Body of pancreas (tissue), 4 donors: Measurements from ENCODE around the gene ENTHD1.

Source experiments
- POLR2A ChIP-seq, 3 donors: fragments of 450-650 bp; IDR thresholded peaks; one replicate each; pipeline ENCODE4 v1.6.1; 2016; ENCODE audit warnings: antibody characterized with exemption in 3 of 3, mild to moderate bottlenecking in 2 of 3
- TF ChIP-seq, protein P1 (sequence below), 7 experiments: fragments of 450-650 bp in 4 of 7; fragments of 200-600 bp in 3 of 7; sonication (generic) in 3 of 7; IDR thresholded peaks; one replicate each; pipeline ENCODE4 v1.5.1; 2016 to 2019; ENCODE audit warnings: antibody characterized with exemption in 7 of 7

DNA sequence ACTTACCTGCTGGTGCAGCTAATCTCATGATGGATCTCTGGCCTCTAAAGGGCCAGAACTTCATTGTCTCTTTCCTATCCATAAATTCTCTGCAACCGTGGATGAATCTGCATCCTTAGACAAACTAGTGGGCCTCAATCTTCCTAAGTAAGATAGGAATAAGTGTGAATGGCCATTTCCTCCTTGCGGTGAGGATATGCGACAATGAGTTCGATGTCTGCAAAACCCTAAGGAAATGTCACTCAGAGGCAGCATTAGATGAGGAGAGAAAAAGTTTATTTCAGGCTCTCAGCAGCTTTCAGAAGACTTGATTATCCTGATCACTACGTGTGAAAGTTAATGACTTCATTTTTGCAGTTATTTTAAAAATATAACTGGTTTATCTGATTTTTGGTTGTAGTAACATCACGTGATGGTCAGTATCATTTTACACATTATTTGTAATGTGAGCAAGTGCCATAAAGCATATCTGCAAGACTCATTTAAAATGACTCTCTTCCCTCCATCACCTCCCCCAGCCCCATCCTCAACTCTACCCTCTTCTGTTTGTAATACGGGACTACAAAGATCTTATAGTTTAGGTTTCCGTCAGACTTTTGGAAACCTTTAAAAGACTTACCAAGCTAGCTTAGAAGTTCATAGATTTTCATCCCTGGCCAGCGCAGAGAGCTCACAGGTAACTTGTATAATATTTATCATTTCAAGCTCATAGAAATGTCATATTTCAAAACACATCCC, 17.5 kb upstream of the ENTHD1 start:
- TF ChIP-seq, protein P1, sequence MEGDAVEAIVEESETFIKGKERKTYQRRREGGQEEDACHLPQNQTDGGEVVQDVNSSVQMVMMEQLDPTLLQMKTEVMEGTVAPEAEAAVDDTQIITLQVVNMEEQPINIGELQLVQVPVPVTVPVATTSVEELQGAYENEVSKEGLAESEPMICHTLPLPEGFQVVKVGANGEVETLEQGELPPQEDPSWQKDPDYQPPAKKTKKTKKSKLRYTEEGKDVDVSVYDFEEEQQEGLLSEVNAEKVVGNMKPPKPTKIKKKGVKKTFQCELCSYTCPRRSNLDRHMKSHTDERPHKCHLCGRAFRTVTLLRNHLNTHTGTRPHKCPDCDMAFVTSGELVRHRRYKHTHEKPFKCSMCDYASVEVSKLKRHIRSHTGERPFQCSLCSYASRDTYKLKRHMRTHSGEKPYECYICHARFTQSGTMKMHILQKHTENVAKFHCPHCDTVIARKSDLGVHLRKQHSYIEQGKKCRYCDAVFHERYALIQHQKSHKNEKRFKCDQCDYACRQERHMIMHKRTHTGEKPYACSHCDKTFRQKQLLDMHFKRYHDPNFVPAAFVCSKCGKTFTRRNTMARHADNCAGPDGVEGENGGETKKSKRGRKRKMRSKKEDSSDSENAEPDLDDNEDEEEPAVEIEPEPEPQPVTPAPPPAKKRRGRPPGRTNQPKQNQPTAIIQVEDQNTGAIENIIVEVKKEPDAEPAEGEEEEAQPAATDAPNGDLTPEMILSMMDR (IDR thresholded peaks at IDR 0.05) = no peak
- no peak for TF ChIP-seq POLR2A (IDR thresholded peaks at IDR 0.05)
